Ovary (tissue), 3 donors: Measurements from ENCODE around the gene LIME1.

Source experiments
- EP300 ChIP-seq: sonication (generic); formaldehyde crosslinking; IDR thresholded peaks from one replicate; pipeline ENCODE4 v1.6.1; 2017; ENCODE audit warnings: antibody characterized with exemption
- TF ChIP-seq, protein P1 (sequence below), 3 donors: fragments of 450-650 bp in 2 of 3; fragments of 200-600 bp in 1 of 3; IDR thresholded peaks; one replicate each; pipeline versions ENCODE4 v1.5.1 to v1.8.0; 2016 to 2022; ENCODE audit warnings: antibody characterized with exemption in 3 of 3, mild to moderate bottlenecking in 1 of 3
- donor health status: DM: no; HTN: no; CAD: no.

DNA sequence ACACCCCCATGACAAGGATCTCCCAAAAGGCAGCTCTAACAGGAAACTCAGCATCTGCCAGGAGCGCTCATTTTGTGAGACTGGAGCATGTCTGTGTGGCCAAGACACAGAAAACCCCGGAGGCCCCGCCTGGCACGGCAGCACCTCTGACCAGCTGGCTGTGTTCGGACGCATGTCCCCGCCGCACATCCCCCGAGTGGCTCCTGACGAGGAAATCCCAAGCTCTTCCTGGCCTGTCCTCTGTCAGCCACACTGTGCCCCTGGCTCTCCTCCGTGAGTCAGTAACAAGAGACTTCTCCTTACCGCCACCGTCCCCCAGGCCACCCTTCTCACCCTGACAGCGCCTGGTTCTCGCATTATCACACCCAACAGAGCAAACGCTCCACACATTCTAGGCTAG is 17.5 kb downstream of the LIME1 start:
- TF ChIP-seq, protein P1, sequence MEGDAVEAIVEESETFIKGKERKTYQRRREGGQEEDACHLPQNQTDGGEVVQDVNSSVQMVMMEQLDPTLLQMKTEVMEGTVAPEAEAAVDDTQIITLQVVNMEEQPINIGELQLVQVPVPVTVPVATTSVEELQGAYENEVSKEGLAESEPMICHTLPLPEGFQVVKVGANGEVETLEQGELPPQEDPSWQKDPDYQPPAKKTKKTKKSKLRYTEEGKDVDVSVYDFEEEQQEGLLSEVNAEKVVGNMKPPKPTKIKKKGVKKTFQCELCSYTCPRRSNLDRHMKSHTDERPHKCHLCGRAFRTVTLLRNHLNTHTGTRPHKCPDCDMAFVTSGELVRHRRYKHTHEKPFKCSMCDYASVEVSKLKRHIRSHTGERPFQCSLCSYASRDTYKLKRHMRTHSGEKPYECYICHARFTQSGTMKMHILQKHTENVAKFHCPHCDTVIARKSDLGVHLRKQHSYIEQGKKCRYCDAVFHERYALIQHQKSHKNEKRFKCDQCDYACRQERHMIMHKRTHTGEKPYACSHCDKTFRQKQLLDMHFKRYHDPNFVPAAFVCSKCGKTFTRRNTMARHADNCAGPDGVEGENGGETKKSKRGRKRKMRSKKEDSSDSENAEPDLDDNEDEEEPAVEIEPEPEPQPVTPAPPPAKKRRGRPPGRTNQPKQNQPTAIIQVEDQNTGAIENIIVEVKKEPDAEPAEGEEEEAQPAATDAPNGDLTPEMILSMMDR (IDR thresholded peaks at IDR 0.05) = no peak
- TF ChIP-seq EP300 = no peak
